DMS79 treated with DMSO at 0.1 percent for 48 hours (cell line): ENCODE data around the gene MACROD2.

Experiments
- DNase-seq: peaks from one replicate; lab custom pipeline; 2025; lab: John Stamatoyannopoulos, UW

The MACROD2 gene

GRCh38 chr20:14470231-14470899 is 475.0 kb downstream of the MACROD2 start:
- DNase-seq = no peak

GRCh38 chr20:14470977-14471661 is 475.8 kb downstream of the MACROD2 start:
- no peak for DNase-seq

GRCh38 chr20:14477125-14477524 is 481.8 kb downstream of the MACROD2 start:
- DNase-seq = no peak

- no peak for DNase-seq
These were observed 482.8 kb downstream of the MACROD2 start for GRCh38 chr20:14478126-14478525.

- no peak for DNase-seq
These were observed 486.5 kb downstream of the MACROD2 start for GRCh38 chr20:14481863-14482262.

GRCh38 chr20:14488212-14488611 is 492.9 kb downstream of the MACROD2 start:
- DNase-seq = no peak

- no peak for DNase-seq
These were observed 493.6 kb downstream of the MACROD2 start for GRCh38 chr20:14488756-14489479.

GRCh38 chr20:14489544-14489943 is 494.2 kb downstream of the MACROD2 start:
- no peak for DNase-seq

- DNase-seq = no peak
These were observed 496.1 kb downstream of the MACROD2 start for GRCh38 chr20:14491436-14491835.

GRCh38 chr20:14493408-14493807 is 498.1 kb downstream of the MACROD2 start:
- no peak for DNase-seq

- no peak for DNase-seq
These were observed 499.0 kb downstream of the MACROD2 start for GRCh38 chr20:14494355-14494754.

GRCh38 chr20:14495066-14495465 is 499.8 kb downstream of the MACROD2 start:
- DNase-seq = no peak

GRCh38 chr20:14497004-14497403 is 501.7 kb downstream of the MACROD2 start:
- DNase-seq = no peak

GRCh38 chr20:14498772-14499171 is 503.5 kb downstream of the MACROD2 start:
- no peak for DNase-seq

GRCh38 chr20:14505476-14505875 is 510.2 kb downstream of the MACROD2 start:
- no peak for DNase-seq

GRCh38 chr20:14507711-14508110 is 512.4 kb downstream of the MACROD2 start:
- no peak for DNase-seq

- no peak for DNase-seq
These were observed 515.0 kb downstream of the MACROD2 start for GRCh38 chr20:14510341-14510740.

- DNase-seq = no peak
These were observed 517.5 kb downstream of the MACROD2 start for GRCh38 chr20:14512839-14513238.

- DNase-seq = no peak
These were observed 523.3 kb downstream of the MACROD2 start for GRCh38 chr20:14518648-14519047.

GRCh38 chr20:14521016-14521415 is 525.7 kb downstream of the MACROD2 start:
- DNase-seq = no peak

- no peak for DNase-seq
These were observed 526.1 kb downstream of the MACROD2 start for GRCh38 chr20:14521436-14521835.

- DNase-seq = no peak
These were observed 527.3 kb downstream of the MACROD2 start for GRCh38 chr20:14522595-14522994.

- DNase-seq = no peak
These were observed 527.8 kb downstream of the MACROD2 start for GRCh38 chr20:14523090-14523489.
